GM18511 (cell line): ENCODE results near the gene OAS3.
"Not testable (repeated sequence)": the region's sequence is repeated elsewhere in the genome, so short reads cannot be mapped to it uniquely, and the experiment has no call there.

Experiments
- ATAC-seq: cut with Tn5 transposase; IDR thresholded peaks from one replicate; pipeline ENCODE4 v1.9.1; 2021; ENCODE audit warnings: mild to moderate bottlenecking, moderate library complexity; ENCODE audit not compliant: unreplicated experiment

The OAS3 gene

GRCh38 chr12:112950701-112951100 lies 12.4 kb downstream of the OAS3 start:
- ATAC-seq, result no peak

DNA sequence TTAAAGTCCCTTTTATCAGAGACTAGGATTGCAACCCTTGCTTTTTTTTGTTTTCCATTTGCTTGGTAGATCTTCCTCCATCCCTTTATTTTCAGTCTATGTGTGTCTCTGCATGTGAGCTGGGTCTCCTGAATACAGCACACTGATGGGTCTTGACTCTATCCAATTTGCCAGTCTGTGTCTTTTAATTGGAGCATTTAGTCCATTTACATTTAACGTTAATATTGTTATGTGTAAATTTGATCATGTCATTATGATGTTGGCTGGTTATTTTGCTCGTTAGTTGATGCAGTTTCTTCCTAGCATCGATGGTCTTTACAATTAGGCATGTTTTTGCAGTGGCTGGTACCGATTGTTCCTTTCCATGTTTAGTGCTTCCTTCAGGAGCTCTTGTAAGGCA lies 18.9 kb downstream of the OAS3 start:
- ATAC-seq, result not testable (repeated sequence)

- ATAC-seq, result no peak
These were observed 22.8 kb downstream of the OAS3 start for GRCh38 chr12:112961074-112961473.

- ATAC-seq, result no peak
These were observed 23.3 kb downstream of the OAS3 start for GRCh38 chr12:112961536-112961935.

- no peak for ATAC-seq
These were observed 24.3 kb downstream of the OAS3 start for GRCh38 chr12:112962561-112962960.

DNA sequence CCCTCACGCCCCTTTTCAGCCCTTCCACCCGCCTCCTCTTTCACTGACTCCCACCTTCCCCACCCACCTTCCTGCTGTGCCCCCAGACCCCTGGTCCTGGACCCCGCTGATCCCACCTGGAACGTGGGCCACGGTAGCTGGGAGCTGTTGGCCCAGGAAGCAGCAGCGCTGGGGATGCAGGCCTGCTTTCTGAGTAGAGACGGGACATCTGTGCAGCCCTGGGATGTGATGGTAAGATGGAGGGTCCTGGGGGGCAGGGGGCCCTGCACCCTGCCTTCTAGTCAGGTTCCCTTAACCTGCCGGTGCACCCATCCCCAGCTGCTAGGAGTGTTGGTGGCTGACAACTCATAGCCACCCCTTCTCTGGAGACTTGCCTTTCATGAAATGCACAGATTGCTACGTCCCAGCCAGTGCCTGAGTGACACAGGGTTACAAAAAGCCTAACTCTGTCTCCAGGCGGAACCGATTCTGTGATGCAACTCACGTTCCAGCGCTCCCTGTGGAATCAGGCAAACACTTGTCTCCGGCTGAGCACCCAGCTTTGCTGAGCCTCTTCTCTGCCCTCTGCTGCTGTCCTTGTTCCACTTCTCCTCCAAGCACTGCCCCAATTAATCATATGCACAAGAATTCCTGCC lies 25.1 kb downstream of the OAS3 start:
- ATAC-seq, result no peak

DNA sequence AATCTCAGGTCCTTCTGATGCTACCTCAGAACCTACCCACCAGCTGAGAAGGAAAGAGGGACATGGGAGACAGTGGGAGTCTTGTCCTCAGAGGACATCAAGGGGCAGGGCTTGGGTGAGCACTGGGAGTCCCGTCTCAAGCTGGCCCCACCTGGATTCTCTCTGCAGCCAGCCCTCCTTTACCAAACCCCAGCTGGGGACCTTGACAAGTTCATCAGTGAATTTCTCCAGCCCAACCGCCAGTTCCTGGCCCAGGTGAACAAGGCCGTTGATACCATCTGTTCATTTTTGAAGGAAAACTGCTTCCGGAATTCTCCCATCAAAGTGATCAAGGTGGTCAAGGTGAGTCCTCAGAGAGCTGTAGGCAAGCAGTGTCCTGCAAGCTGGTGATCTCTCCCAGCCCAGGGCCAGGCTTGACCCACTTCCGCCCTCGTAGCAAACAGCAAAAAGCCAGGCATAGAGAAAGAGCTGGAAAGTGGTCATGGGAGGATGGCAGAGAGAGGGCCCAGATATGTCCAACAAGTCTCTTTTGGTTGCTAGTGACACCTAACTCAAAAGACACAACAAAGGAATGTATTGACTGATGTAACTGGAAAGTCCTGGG lies 25.9 kb downstream of the OAS3 start:
- ATAC-seq, result no peak

DNA sequence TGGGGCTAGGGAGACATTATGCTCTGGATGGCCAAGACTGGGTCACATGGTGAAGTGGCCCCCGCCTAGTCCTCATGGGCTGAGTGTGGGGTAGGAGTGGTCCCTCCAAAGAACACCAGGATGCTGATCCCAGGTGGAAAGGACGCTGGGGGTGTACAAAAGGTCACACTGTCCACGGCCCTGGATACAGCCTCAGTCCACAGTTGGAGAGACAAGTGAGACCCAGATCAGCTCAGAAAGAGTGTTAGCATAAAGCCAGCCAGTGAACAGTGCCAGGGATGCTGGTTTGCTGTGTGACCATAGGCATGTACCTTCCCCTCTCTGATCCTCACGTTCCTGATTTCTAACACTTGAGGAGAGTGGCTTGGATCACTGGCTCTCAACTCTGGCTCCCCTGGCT lies 26.6 kb downstream of the OAS3 start:
- ATAC-seq, result no peak

GRCh38 chr12:112965643-112966042 lies 27.4 kb downstream of the OAS3 start:
- ATAC-seq, result no peak

DNA sequence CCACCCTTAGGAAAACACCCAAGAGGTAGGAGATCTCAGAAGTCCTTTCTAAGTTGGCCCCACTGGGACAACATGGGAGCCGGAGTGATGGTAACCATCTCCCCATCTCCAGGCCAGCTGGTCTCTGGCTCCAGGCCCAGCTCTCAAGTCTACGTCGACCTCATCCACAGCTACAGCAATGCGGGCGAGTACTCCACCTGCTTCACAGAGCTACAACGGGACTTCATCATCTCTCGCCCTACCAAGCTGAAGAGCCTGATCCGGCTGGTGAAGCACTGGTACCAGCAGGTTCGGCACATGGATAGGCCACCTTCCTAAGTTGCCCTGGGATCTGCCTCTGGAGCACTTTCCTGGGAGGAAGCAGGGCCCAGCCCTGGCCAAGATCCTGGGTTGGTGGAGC lies 29.0 kb downstream of the OAS3 start:
- no peak for ATAC-seq

DNA sequence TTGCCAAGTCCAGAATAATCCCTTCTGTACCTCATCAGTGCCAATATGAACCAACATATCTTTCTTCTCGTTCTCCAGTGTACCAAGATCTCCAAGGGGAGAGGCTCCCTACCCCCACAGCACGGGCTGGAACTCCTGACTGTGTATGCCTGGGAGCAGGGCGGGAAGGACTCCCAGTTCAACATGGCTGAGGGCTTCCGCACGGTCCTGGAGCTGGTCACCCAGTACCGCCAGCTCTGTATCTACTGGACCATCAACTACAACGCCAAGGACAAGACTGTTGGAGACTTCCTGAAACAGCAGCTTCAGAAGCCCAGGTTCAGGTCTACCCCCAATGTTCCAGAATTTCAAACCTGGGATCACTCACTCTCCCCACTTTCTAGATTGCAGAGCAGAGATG lies 29.6 kb downstream of the OAS3 start:
- ATAC-seq, result no peak

- no peak for ATAC-seq
These were observed 31.5 kb downstream of the OAS3 start for GRCh38 chr12:112969547-112970306.

GRCh38 chr12:112970391-112970790 lies 32.1 kb downstream of the OAS3 start:
- no peak for ATAC-seq

GRCh38 chr12:112971248-112971647 lies 33.0 kb downstream of the OAS3 start:
- ATAC-seq, result no peak

DNA sequence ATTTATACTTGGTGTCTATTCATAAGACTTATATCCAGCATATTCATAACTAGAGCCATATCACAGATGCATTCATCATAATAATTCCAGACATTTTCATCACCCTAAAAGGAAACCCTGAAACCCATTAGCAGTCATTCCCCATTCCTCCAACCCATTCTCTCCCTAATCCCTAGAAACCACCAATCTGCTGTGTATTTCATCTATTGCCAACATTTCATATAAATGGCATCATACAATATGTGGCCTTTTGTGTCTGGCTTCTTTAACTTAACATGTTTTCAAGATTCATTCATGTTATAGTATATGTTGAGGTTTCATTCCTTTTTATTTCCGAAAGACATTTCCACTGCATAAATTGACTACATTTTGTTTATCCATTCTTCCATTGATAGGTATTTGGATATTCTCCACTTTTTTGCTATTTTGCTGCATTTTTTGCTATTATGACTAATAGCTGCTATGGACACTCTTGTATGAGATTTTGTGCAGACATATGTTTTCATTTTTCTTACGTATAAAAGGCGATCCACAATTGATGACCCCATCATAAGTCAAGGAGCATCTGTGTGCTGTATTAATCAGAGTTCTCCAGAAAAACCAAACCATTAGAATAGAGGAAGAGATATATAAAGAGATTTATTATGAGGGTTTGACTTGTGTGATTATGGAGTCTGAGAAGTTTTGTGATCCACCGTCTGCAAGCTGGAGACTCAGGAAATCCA lies 34.9 kb downstream of the OAS3 start:
- ATAC-seq, result no peak

DNA sequence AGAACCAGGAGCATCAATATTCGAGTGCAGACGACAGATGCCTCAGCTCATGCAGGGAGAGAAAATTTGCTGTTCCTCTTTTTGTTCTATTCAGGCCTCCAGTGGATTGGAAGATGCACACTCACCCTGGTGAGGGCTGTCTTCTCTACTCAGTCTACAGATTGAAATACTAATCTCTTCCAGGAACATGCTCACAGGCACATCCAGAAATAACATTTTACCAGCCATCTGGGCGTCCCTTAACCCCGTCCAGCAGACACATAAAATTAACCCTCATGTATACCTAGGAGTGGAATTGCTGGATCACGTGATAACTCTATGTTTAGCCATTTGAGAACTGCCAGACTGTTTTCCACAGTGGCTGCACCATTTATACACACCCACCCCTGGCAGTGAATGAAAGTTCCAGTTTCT lies 35.6 kb downstream of the OAS3 start:
- no peak for ATAC-seq

- no peak for ATAC-seq
These were observed 36.6 kb downstream of the OAS3 start for GRCh38 chr12:112974904-112975303.

DNA sequence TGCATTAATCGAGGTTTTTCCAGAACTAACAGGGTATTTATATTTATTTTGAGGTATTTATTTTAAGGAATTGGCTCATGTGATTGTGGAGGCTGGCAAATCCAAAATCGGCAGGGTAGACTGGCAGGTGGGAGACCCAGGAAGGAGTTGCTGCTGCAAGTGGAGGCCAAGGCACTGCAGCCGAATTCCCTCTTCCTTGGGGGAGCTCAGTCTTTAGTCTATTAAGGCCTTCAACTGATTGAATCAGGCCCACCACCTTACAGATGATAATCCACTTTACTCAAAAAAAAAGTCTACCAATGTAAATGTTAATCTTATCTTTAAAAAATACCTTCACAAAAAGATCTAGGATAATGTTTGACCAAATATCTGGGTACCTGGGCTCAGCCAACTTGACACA lies 38.9 kb downstream of the OAS3 start:
- no peak for ATAC-seq

- no peak for ATAC-seq
These were observed 39.4 kb downstream of the OAS3 start for GRCh38 chr12:112977641-112978040.

DNA sequence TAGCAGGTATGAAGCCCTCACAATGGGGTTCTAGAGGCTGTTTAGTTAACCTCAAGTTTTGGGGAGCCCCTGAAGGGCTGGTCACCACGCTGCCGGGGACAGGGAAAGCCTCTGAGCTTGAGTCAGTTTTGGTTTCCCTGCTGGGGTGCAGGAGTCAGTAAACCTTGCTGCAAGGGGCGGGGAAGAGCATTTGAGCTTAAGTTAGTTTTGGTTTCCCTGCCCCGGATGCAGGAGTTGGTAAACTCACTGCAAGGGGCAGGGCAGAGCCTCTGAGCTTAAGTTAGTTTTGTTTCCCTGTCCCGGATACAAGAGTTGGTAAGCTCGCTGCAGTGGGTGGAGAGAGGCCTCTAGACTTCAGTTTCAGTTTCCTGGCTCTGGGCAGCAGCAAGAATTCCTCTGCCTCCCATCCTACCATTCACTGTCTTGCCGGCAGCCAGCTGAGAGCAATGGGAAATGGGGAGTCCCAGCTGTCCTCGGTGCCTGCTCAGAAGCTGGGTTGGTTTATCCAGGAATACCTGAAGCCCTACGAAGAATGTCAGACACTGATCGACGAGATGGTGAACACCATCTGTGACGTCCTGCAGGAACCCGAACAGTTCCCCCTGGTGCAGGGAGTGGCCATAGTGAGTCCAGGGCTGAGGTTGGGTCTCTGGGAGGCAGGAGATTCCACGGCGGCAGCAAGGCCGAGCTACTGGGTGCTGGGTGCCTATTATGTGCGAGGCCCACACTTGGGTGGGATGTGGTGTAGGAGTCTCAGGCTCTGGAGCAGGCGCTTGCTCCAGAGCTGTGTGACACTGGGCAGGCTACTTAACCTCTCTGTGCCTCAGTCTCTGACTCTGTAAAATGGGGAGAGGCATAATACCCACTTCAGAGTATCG lies 40.1 kb downstream of the OAS3 start, which contains the start of gene OAS2:
Gene OAS2 (plus strand): TSS at position 357 of the 878 bp plus-strand sequence. CDS start 90 bp downstream, at position 447.
- peak; percentile 94 for ATAC-seq
